ENCODE data around the gene DBP.

The DBP gene

GRCh38 chr19:48627865-48628314 is 9.3 kb downstream of the DBP start:
- no peak for DNase-seq (ENCODE audit: low read depth, low spot score)

GRCh38 chr19:48627201-48627864 is 9.8 kb downstream of the DBP start:
- DNase-seq (ENCODE audit: low read depth, low spot score) = no peak

- no peak for DNase-seq (ENCODE audit: low read depth, low spot score)
Observed at GRCh38 chr19:48625891-48626327, 11.3 kb downstream of the DBP start.

- DNase-seq (ENCODE audit: low read depth, low spot score) = no peak
Observed at GRCh38 chr19:48624791-48625723, 12.1 kb downstream of the DBP start.

- DNase-seq (ENCODE audit: low read depth, low spot score) = peak; percentile 88
Observed at GRCh38 chr19:48624067-48624594, 13.0 kb downstream of the DBP start.

- no peak for DNase-seq (ENCODE audit: low read depth, low spot score)
Observed at GRCh38 chr19:48623556-48624066, 13.6 kb downstream of the DBP start.

GRCh38 chr19:48619692-48620585 is 17.2 kb downstream of the DBP start:
- DNase-seq (ENCODE audit: low read depth, low spot score) = no peak

- peak; percentile 91 for DNase-seq (ENCODE audit: low read depth, low spot score)
Observed at GRCh38 chr19:48618916-48619691, 18.1 kb downstream of the DBP start, which contains the start of the genes RPL18 and SPHK2. RPL18 (minus strand) TSS chr19:48619178; CDS start chr19:48619143, 35 bp downstream. SPHK2 (plus strand) TSS chr19:48619506; CDS start chr19:48620515, 1,009 bp downstream.

- DNase-seq (ENCODE audit: low read depth, low spot score) = no peak
Observed at GRCh38 chr19:48618278-48618915, 18.8 kb downstream of the DBP start.

GRCh38 chr19:48617146-48617937 is 19.8 kb downstream of the DBP start:
- DNase-seq (ENCODE audit: low read depth, low spot score) = no peak

GRCh38 chr19:48616491-48617056 is 20.6 kb downstream of the DBP start:
- DNase-seq (ENCODE audit: low read depth, low spot score) = no peak

- no peak for DNase-seq (ENCODE audit: low read depth, low spot score)
Observed at GRCh38 chr19:48616041-48616436, 21.1 kb downstream of the DBP start.

- no peak for DNase-seq (ENCODE audit: low read depth, low spot score)
Observed at GRCh38 chr19:48615231-48616040, 21.7 kb downstream of the DBP start.

- no peak for DNase-seq (ENCODE audit: low read depth, low spot score)
Observed at GRCh38 chr19:48614436-48615230, 22.5 kb downstream of the DBP start, which contains the start of gene FAM83E. FAM83E (minus strand) TSS chr19:48615076; CDS start chr19:48613372, 1,704 bp downstream.

- no peak for DNase-seq (ENCODE audit: low read depth, low spot score)
Observed at GRCh38 chr19:48613852-48614435, 23.2 kb downstream of the DBP start.
